Sigmoid colon (tissue), 4 donors: ENCODE results near the gene PLCD3.

Source experiments
- CTCF ChIP-seq, 4 experiments: fragments of 450-650 bp in 3 of 4; fragments of 200-600 bp in 1 of 4; IDR thresholded peaks; one replicate each; pipeline ENCODE4 v1.5.1; 2016 to 2019; ENCODE audit warnings: antibody characterized with exemption in 4 of 4, mild to moderate bottlenecking in 3 of 4, moderate library complexity in 2 of 4
- EP300 ChIP-seq, 4 donors: sonication (generic); formaldehyde crosslinking; IDR thresholded peaks; one replicate each; pipeline ENCODE4 v1.6.1; 2017; ENCODE audit warnings: antibody characterized with exemption in 4 of 4
- POLR2A ChIP-seq, 2 donors: fragments of 450-650 bp; IDR thresholded peaks; one replicate each; pipeline ENCODE4 v1.6.1; 2016; ENCODE audit warnings: antibody characterized with exemption in 2 of 2, mild to moderate bottlenecking in 2 of 2, moderate library complexity in 2 of 2
- POLR2AphosphoS5 ChIP-seq, 4 donors: sonication (generic); formaldehyde crosslinking; IDR thresholded peaks; one replicate each; pipeline ENCODE4 v1.6.1; 2017; ENCODE audit warnings: antibody characterized with exemption in 4 of 4

- no peak for TF ChIP-seq CTCF (IDR thresholded peaks at IDR 0.05)
- no peak for TF ChIP-seq POLR2A (IDR thresholded peaks at IDR 0.05)
- no peak for TF ChIP-seq POLR2AphosphoS5 (IDR thresholded peaks at IDR 0.05)
- no peak for TF ChIP-seq EP300 (IDR thresholded peaks at IDR 0.05)
Observed at GRCh38 chr17:45063198-45063597, 69.1 kb downstream of the PLCD3 start.
